Neural crest cell (in vitro differentiated cells): ENCODE data around the gene TCF7L2. TPM values are rescaled to one million over a fixed set of nuclear protein-coding genes. Genes with fewer than 3 reads are reported as not detected.
A peak's percentile ranks its signal among the peaks of the same experiment; 100 is the strongest.

Experiments
- DNase-seq: peaks from one replicate; pipeline ENCODE4 v3.0.0; 2021; ENCODE audit warnings: low read depth, mixed read lengths, low spot score
- H3K27ac Mint-ChIP-seq: one replicate; pipeline ENCODE4 v1.8.0; 2021; ENCODE audit warnings: mild to moderate bottlenecking, mixed read lengths; ENCODE audit not compliant: unreplicated experiment
- H3K27me3 Mint-ChIP-seq: 2 replicates; pipeline ENCODE4 v1.8.0; 2021; ENCODE audit warnings: low read depth, mild to moderate bottlenecking, mixed read lengths
- H3K36me3 Mint-ChIP-seq: 2 replicates; pipeline ENCODE4 v1.8.0; 2021; ENCODE audit warnings: low read depth, mild to moderate bottlenecking, mixed read lengths
- H3K4me1 Mint-ChIP-seq: 2 replicates; pipeline ENCODE4 v1.8.0; 2021; ENCODE audit warnings: mixed read lengths
- H3K4me3 Mint-ChIP-seq: one replicate; pipeline ENCODE4 v1.8.0; 2021; ENCODE audit warnings: mild to moderate bottlenecking, mixed read lengths
- H3K9me3 Mint-ChIP-seq: 2 replicates; pipeline ENCODE4 v1.8.0; 2021; ENCODE audit warnings: mixed read lengths
- CTCF ChIP-seq: fragments of 200-600 bp; sonication (generic); conservative IDR thresholded peaks from 2 replicates; pipeline ENCODE4 v1.5.0; 2021; ENCODE audit warnings: antibody characterized with exemption, mild to moderate bottlenecking
- total RNA-seq: library from RNA; stranded (reverse); gene quantifications from 2 replicates; pipeline ENCODE4 v1.2.1, GENCODE V29; 2021

The TCF7L2 gene
- total RNA-seq, 1 donor from 2014 or later = 34.8 TPM

- peak overlapping the region; percentile 98 for H3K4me3 Mint-ChIP-seq
- no peak for TF ChIP-seq CTCF
- peaks cover 15% of the 10 kb centered on the region for H3K27me3 Mint-ChIP-seq
- peaks cover 77% of the 10 kb centered on the region for H3K4me1 Mint-ChIP-seq
- DNase-seq = no peak
- H3K27ac Mint-ChIP-seq = peak overlapping the region; percentile 100
- no peaks in the 10 kb centered on the region for H3K36me3 Mint-ChIP-seq
- H3K9me3 Mint-ChIP-seq = no peaks in the 10 kb centered on the region
Measured at GRCh38 chr10:112952282-112953173, 2.5 kb downstream of the TCF7L2 start.

- peaks cover 77% of the 10 kb centered on the region for H3K4me1 Mint-ChIP-seq
- peak overlapping the region; percentile 95 for H3K4me3 Mint-ChIP-seq
- DNase-seq = peak; percentile 27
- no peaks in the 10 kb centered on the region for H3K9me3 Mint-ChIP-seq
- no peaks in the 10 kb centered on the region for H3K36me3 Mint-ChIP-seq
- no peak for TF ChIP-seq CTCF
- H3K27me3 Mint-ChIP-seq = peaks cover 15% of the 10 kb centered on the region
- peak overlapping the region; percentile 94 for H3K27ac Mint-ChIP-seq
Measured at GRCh38 chr10:112953174-112954159, 3.4 kb downstream of the TCF7L2 start.

- peaks cover under 1% of the 10 kb centered on the region for H3K36me3 Mint-ChIP-seq
- TF ChIP-seq CTCF = no peak
- peaks cover 11% of the 10 kb centered on the region for H3K27me3 Mint-ChIP-seq
- H3K9me3 Mint-ChIP-seq = no peaks in the 10 kb centered on the region
- peak overlapping the region; percentile 95 for H3K4me3 Mint-ChIP-seq
- peaks cover 79% of the 10 kb centered on the region for H3K4me1 Mint-ChIP-seq
- peak overlapping the region; percentile 85 for H3K27ac Mint-ChIP-seq
- DNase-seq = no peak
Measured at GRCh38 chr10:112954974-112955581, 5.0 kb downstream of the TCF7L2 start.

- Mint-ChIP-seq H3K36me3 (peaks cover 4% of the 10 kb centered on the region), H3K9me3 (no peaks in the 10 kb centered on the region), H3K27ac (peak overlapping the region; percentile 85), H3K4me3 (peak overlapping the region; percentile 95), H3K27me3 (peaks cover 7% of the 10 kb centered on the region), H3K4me1 (peaks cover 78% of the 10 kb centered on the region)
- no peak for TF ChIP-seq CTCF
- DNase-seq = no peak
Measured at GRCh38 chr10:112955582-112956421, 5.8 kb downstream of the TCF7L2 start.
